Testis (tissue), 2 donors: Measurements from ENCODE around the gene INPP1.
"Not testable (repeated sequence)": the region's sequence is repeated elsewhere in the genome, so short reads cannot be mapped to it uniquely, and the experiment has no call there.

Experiments
- CTCF ChIP-seq, 3 experiments: fragments of 450-650 bp in 2 of 3; fragments of 200-600 bp in 1 of 3; sonication (generic) in 1 of 3; IDR thresholded peaks; one replicate each; pipeline ENCODE4 v1.5.1; 2016 to 2019; ENCODE audit warnings: antibody characterized with exemption in 3 of 3, mild to moderate bottlenecking in 2 of 3, moderate library complexity in 1 of 3
- POLR2A ChIP-seq: fragments of 450-650 bp; IDR thresholded peaks from one replicate; pipeline ENCODE4 v1.6.1; 2017; ENCODE audit warnings: antibody characterized with exemption, mild to moderate bottlenecking, moderate library complexity

GRCh38 chr2:190335584-190335983 lies 7.8 kb upstream of the INPP1 start:
- TF ChIP-seq CTCF (IDR thresholded peaks at IDR 0.05); POLR2A: not testable (repeated sequence)
